Astrocyte of the hippocampus (primary cell): ENCODE data around the gene SCUBE1.
A peak's percentile ranks its signal among the peaks of the same experiment; 100 is the strongest.

Experiments used
- DNase-seq: peaks from one replicate; pipeline ENCODE4 v3.0.0; 2011; ENCODE audit warnings: low read depth, low spot score

The SCUBE1 gene

DNA sequence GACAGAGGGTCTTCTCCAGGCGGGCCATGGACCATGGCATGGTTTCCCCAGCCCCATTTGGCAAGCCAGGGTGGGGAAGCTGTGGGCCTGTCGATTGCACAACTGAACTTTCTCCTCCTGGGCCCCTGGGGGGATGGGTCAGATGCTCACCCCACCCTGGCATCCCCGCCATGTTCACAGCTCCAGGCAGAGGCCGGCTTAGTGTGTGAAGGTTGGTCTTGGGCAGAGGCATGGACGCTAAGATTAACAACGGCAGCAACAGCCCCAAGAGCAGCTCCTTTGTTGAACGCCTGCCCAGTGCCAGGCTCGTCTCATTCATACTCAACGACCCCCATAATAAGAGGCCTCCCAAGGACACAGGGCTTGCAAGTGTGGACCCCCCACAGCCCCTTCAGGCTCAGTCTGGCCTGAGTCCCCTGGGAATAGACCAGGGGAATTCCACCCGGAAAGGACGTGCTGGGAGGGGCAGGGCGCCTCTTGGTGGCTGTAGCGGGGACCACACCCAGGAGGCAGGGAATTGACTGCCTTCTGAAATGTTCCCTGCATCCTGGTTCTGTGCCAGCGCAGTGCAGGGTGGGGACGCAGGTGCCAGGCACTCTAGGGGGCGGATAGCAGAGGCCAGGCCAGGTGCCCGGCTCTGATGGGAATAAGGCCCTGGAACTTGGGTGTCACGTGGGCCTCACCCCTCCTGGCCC lies 183.5 kb downstream of the SCUBE1 start:
- peak; percentile 26 for DNase-seq

DNA sequence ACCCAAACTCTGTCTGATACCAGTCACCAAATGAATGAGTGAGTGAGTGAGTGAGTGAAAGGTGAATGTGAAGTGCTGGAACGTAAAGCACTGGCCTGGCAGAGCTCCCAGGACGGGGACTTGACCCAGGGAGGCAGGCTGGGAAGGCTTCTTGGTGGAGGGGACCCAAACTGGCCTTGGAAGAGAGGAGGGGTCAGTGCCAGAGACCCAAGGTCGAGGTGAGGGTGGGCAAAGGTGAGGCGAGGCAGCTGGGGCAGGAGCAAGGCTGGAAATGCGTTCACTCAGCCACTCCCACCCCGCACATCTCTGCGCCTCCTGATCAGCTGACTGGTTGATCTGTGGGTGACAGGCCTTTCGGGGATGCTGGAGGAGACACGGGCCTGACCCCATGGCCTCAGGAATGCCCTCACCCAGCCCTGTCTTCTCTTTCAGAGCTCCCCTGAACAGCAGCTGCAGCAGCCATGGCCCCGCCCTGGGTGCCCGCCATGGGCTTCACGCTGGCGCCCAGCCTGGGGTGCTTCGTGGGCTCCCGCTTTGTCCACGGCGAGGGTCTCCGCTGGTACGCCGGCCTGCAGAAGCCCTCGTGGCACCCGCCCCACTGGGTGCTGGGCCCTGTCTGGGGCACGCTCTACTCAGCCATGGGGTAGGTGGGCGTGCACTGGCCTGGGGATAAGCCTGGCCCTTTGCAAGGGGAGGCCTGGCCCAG lies 184.2 kb downstream of the SCUBE1 start:
- no peak for DNase-seq

DNA sequence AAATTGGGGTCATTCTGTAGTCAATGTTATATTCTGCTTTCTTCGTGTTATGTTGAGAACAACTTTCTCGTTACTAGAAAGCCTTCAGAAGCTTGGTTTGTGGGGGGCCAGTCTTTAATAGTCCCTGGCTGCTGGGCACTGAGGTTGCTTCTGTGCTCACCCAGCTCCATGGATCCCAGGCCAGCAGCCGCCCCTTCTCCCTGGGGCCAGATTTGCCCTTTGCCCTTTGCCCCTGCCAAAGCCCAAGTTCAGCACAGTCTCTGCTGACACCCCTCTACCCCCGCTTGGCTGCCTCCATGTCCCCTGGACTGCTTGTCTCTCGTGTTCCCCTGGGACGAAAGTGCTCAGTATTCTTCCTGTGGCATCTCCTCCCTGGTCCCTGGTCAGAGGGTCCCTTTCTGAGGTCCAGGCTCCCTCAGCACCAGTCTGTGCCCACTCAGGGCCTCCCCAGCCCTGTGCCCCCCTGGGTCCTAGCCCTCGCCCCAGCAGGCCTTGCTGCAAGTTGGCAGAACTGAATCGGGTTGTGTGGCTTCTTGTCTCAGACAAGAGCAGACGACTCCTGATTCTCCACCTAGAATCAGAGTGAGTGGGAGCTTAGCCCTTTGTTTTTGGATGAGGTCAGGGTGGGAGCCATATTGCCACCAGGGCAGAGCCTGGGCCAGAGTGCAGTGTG lies 185.2 kb downstream of the SCUBE1 start:
- DNase-seq: no peak

DNA sequence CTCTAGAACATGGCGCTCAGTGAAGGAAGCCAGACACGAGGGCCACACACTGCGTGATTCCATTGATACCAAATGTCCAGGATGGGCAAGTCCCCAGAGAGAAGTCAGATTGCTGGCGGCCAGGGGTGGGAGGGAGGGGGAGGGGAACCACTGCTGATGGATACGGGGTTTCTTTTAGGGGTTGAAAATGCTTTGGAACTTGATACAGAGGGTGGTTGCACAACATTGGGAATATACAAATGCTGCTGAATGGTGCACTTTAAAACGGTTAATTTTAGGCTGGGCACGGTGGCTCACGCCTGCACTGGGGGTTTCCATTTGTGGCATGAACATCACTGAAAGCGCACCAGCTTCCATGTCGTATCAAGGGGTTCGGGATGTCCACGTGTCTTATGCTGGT lies 186.8 kb downstream of the SCUBE1 start:
- DNase-seq: no peak

DNA sequence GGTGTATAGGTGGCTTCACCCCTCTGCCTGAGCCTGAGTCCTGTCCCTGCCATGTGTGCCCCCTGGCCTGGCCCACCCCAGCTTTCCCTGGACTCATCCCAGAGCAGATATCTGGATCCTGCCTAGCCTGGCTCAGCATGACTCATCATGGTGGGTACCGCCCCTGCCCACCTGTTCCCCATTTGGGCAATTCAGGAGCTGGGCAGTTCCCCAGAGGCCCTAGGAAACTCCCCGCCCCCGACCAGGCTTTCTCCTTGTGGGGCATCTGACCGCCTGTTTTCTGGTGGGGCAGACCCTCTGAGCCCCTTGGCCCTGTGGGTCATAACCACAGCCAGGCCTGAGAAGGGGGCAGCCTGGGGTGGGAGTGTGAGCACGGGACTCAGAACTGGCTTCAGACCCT lies 187.4 kb downstream of the SCUBE1 start:
- DNase-seq: no peak

DNA sequence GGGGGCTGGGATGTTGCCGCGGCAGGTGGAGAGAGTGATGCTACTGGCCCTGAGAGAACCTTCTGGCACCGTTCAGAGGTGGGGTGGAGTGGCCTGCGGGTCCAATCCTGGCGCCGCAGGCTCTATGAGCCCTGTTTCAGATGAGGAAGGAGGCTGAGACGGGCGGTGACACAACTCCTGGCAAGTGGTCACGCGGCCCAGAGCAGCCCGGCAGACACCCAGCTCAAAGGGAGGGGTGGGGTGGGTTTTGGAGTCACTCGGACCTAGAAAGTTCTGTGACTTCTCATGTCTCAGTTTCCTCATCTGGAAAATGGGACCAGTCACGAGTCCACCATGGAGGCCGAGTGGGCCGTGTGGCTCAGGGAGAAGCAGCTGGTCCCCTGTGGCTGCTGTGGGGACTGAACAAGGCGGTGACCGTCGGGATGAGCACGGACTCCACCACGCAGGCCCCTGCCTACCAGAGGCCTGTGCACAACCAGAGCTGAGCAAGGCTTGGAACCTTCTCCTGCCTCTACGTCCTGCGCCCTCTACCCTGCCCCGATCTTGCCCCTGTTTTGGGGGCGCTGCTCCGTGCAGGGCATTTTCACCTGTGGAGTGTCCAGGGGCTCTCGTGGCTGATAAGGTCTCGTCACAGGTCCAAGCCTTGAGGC lies 188.2 kb downstream of the SCUBE1 start:
- no peak for DNase-seq

DNA sequence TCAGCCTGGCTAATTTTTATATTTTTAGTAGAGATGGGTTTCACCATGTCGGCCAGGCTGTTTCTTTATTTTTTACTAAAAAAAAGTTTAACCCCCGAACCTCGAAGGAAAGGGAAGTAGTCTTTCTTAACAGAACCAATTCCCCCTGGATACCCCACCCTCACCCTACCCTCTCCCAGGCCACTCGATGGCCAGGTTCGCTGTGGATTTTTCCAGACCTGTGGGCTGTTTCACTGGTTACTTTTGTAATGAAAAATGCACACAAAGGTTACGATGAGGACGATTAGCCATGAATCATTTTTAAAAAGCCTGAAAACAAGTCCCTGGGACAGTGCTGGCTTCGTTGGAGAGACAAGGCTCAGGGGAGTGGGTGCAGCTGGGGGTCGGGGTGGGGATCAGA lies 189.3 kb downstream of the SCUBE1 start:
- no peak for DNase-seq

DNA sequence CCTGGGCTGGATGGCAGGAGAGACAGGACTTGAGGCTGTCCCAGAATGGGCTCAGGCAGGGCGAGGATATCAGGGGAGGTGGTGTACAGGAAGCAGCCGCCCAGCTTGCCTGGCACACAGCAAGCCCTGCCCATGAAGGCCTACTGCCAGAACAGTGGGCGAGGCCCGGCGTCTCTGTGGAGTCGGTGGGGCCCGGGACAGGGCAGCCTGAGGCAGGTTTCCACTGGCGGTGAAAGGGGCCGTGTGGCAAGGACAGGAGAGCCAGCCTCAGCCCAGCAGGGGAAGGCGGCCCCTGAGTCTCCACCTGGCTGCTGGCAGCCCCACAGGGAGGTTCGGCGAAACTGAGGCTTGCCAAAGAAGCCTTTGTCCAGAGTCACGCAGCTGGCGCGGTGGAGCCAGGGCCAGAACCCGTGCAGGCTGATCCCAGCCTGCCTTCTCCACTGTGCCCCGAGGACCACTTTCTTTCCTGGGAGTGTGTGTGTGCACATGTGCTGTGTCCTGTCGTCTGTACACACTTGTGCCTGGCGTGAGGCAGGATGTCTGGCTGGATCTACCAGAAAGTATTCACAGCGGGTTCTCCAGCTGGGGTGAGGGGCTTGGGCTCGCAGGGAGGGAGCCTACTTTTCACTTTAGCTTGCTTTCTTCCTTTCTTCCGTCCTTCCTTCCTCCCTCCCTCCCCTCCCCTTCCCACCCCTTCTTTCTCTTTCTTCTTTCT lies 190.7 kb downstream of the SCUBE1 start:
- DNase-seq: peak; percentile 77

DNA sequence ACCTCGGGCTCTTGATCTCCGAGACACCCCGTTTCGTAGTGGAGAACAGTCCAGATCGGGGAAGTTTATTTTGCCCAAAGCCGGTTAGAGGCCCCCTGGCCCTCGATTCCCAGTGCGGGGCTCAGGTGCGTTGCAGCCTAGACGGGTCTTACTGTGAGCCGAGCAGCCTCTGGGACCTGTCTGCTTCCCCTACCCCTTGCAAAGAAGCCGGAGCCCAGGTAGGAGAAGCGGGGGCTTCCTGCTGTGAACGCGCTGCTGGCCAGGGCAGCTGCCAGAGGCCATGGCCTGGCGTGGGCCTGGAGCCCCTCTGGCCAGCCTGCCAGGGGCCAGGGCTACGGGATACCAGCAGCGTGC lies 191.2 kb downstream of the SCUBE1 start:
- no peak for DNase-seq

DNA sequence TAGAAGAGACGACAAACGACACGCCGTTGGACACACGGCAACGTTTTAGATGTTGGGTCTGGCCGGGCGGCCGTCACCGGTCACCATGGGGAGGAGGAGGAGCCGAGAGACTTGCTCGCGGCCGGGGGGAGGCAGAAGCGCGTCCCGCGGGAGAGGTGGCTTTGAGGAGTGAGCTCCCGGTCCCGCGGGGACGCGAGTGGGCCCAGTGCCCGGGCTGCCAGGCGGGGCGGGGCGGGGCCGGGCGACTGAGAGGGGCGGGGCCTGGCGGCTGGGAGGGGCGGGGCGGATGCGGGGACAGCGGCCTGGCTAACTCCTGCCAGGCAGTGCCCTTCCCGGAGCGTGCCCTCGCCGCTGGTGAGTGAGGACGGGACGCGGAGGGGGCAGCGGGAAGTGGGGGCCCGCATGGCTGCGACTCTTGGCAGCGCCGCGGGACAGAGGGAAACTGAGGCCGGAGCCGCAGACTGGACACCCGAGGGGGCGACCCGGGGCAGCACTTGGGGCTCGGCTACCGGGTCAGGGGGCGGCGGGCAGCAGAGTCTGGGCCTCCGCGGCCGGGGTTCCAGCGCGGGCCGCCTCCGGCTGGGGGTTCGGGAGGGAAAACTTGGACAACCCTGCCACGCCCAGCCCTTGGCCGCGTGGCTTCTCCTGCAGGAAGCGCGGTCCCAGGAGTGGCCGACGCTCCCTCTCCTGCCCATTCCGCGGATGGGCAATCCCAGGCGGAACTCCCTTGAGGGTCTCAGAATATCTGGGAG lies 191.7 kb downstream of the SCUBE1 start, which contains the start of gene TSPO:
TSPO (plus strand) TSS at position 309 of the 752 bp plus-strand sequence. CDS start 7,680 bp downstream, outside the sequence.
- peak; percentile 76 for DNase-seq

DNA sequence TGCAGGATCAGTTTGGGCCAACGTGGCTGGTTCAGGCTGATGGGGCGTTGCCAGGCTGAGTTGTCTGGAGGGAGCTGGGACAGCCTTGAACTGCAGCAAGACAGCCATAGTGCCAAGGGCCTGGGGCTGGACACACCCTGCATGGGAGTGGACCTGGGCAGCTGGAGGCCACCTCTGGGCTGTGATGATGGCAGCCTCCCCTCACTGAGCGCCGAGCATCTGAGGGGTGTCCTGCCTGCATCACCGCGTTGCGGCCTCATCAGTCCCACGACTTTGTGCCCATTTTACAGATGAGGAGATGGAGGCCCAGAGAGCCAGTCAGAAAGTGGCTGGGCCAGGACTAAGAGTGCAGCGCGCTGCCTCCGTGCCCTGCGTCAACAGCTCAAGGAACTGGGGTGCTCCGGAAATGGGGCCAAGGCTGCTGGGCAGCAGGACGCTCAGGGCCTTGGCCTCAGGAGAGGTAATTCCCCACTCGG lies 192.4 kb downstream of the SCUBE1 start:
- no peak for DNase-seq

DNA sequence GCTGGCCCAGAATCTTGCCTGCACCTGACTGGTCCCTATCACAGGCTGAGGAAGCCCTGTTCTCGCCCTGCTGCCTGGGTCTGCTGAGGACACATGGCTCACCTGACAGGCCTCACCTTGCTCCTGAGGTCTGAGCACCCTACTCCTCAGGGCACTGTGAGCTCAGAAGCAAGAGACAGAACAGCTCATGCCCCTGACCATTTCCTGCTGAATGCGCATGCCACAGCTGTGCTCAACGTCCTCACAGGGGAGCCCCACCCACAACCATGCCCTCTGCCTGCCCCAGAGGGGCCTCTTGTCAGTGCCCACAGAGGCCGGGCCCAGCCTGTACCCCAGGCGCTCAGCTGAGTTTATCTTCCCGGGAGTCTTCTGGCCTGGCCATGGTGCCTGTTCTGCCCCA lies 194.6 kb downstream of the SCUBE1 start:
- DNase-seq: no peak

DNA sequence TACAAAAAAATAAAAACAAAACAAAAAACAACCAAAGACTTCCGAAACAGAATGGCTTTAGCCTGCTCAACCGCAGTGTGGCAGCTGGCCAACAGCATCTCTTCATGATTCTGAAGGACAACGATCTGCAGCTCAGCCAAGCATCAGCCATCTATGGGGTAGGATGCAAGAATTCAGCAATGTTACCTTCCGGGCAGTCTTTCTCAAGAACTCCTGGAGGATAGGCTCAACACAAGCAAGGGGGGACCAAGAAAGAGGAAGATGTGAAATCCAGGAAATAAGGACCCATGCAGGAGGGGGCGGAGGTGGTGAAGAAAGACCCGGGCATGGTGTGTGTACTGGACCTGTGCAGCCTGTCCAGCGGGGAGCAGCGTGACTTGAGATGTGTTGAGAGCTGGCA lies 195.4 kb downstream of the SCUBE1 start:
- DNase-seq: no peak
